ENCODE measurements around the gene ATRAID.

ATRAID gene

GRCh38 chr2:27251766-27252165 is 39.9 kb downstream of the ATRAID start:
- DNase-seq: no peak

GRCh38 chr2:27255187-27255586 is 43.3 kb downstream of the ATRAID start:
- no peak for DNase-seq

- no peak for DNase-seq
These were observed 43.8 kb downstream of the ATRAID start for GRCh38 chr2:27255660-27256059.

- DNase-seq: no peak
These were observed 45.1 kb downstream of the ATRAID start for GRCh38 chr2:27256855-27257454.

GRCh38 chr2:27258051-27258450 is 46.2 kb downstream of the ATRAID start:
- no peak for DNase-seq

- no peak for DNase-seq
These were observed 49.5 kb downstream of the ATRAID start for GRCh38 chr2:27261241-27261925.

- no peak for DNase-seq
These were observed 50.1 kb downstream of the ATRAID start for GRCh38 chr2:27261926-27262298.

- DNase-seq: peak; percentile 70
These were observed 50.8 kb downstream of the ATRAID start, which contains the start of gene SLC30A3 for GRCh38 chr2:27262379-27263286. TSS of gene SLC30A3 (minus strand) at chr2:27263047. CDS start at chr2:27262906, 141 bp downstream.

GRCh38 chr2:27263287-27264252 is 51.7 kb downstream of the ATRAID start:
- no peak for DNase-seq

GRCh38 chr2:27264253-27264752 is 52.5 kb downstream of the ATRAID start:
- DNase-seq: no peak

- DNase-seq: peak; percentile 61
These were observed 53.1 kb downstream of the ATRAID start for GRCh38 chr2:27264753-27265535.

- DNase-seq: no peak
These were observed 53.7 kb downstream of the ATRAID start for GRCh38 chr2:27265536-27265870.
